Activated CD4-positive, alpha-beta T cell treated with anti-CD3 and anti-CD28 coated beads, Interleukin-2, amount 50 U/mL, for 1 hour (primary cell): ENCODE data around the gene CCDC186.

Source experiments
- DNase-seq: peaks from one replicate; pipeline ENCODE4 v3.0.0-alpha.2; 2020

The CCDC186 gene

DNA sequence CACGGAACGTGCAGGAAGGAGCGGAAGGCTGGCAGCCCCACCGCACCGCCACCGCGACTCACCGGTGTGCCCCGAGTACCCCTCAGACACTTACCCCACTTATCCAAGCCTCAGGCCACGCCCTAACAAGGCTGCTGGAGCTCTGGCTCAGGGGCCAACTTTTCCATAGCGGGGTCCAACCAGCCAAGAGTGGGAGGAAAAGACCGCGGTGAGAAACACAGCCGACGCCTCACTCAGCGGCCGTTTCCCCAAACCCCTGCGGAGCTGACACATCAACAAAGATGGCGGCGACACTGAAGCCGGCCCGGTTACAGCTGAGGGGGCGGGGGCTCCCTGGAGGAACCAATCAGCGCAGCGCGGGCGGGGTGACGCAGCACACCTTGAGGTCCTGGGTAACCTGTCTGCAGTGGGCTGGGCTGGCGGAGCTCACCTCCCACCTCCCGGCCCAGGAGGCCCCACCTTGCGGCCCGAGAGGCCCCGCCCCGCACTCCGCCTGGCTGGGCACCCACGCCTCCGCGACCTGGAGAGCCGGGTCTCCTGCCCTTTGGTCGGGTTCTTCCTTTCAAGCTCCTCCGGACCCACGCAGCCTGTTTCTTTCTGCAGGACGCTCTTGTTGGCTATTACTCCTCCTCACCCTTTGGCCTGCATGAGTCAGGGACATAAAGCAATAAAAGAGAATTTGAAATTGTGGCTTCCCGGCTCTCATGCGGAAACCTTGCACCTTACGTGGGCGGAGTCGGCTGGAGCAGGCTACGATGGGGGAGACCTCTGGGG lies at the start of gene CCDC186:
TSS of gene CCDC186 (minus strand) at position 283 of the 774 bp plus-strand sequence. CDS start 10,935 bp downstream, outside the sequence.
- peak; percentile 99 for DNase-seq

GRCh38 chr10:114223066-114223465 lies 49.1 kb upstream of the CCDC186 start:
- no peak for DNase-seq

- no peak for DNase-seq
Measured at GRCh38 chr10:114221235-114221634, 47.2 kb upstream of the CCDC186 start.

DNA sequence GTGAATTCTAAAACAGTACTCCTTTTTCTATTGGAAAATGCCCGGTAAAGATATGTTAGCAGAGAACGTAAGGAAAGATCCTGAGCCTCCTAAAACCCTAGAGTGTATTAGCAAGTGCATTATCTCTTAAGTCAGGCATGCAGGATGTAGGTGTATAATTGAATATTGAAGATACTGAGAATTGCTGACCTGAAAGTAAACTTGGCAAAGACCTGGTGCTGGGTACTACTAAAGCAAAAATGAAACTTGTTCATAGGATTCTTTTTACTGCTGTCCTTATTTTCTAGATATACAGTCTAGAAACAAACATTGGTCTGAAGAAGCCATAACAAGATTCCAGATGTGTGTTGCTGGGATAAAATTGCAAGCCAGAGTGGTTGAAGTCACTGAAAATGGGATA lies 46.3 kb upstream of the CCDC186 start:
- DNase-seq, result no peak

DNA sequence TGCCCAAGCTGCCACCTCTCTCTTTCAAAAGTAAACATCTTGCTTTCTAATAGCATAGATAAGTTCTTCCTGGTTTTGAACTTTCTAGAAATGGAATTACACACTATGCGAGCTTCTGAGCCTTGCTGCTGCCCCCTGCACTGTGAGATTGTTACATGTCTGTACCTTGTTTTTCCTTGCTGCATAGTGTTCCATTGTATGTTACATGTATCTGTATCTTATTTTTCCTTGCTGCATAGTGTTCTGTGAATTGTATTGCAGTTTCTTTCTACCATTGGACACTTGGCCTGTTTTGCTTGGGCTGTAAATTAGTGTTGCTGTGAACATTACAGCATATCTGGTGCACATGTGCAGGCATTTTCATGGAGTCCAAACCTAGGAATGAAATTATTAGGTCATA lies 41.0 kb upstream of the CCDC186 start:
- no peak for DNase-seq

GRCh38 chr10:114212153-114212552 lies 38.1 kb upstream of the CCDC186 start:
- DNase-seq, result no peak

- DNase-seq, result no peak
Measured at GRCh38 chr10:114208351-114208750, 34.3 kb upstream of the CCDC186 start.

GRCh38 chr10:114207349-114207748 lies 33.3 kb upstream of the CCDC186 start:
- DNase-seq, result no peak

GRCh38 chr10:114206902-114207301 lies 32.9 kb upstream of the CCDC186 start:
- DNase-seq, result no peak

GRCh38 chr10:114202812-114203211 lies 28.8 kb upstream of the CCDC186 start:
- no peak for DNase-seq

DNA sequence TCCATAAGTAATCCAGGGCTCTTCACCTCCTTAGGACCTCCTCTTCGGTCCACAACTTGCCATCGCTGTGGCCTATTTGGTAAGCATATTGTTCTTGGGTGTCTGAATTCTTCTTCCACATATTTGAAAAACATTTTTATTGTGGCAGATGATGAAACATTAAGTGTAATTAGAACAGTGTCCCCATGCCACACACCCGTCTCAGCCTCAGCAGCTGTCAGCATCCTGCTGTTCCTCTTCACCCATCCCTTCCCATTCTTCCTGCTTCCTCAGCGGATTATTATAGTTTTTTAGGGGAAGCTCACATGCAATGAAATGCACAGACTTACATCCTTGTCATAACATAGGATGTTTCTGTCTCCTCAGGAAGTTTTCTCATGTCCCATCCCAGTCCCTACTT lies 25.2 kb upstream of the CCDC186 start:
- DNase-seq, result no peak

DNA sequence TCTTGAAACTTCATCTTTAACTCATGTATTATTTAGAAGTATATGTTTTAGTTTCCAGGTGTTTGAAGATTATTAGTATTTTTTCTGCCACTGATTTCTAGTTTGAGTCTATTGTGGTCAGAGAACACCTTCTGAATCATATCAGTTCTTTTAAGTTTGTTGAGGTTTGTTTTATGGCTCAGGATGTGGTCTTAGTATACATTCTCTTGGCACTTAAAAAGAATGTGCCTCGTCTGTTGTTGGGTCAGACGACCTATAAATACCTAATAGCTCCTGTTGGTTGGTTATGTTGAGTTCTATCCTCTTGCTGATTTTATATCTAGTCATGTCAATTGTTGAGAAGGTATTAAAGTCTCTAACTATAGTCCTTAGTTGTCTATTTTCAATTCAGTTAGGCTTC lies 21.1 kb upstream of the CCDC186 start:
- no peak for DNase-seq

DNA sequence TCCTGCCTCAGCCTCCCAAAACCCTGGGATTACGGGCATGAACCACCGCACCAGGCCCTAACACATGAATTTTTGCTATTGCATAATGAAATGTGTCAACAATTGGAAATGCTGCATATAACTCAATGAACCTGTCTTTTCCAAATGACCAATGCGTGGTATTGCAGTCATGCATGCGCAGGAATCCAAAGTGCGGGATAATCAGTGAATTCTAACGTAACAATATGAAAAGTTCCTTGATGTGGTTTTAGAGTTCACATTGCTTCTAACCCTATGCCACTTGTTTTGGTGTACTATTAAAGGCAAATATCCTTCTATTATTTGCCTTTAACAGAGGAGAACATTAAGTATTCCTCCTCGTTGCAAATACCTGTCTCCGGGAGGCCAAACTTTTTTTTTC lies 15.7 kb upstream of the CCDC186 start:
- DNase-seq, result no peak

- no peak for DNase-seq
Measured at GRCh38 chr10:114188900-114189299, 14.9 kb upstream of the CCDC186 start.

GRCh38 chr10:114188001-114188400 lies 14.0 kb upstream of the CCDC186 start:
- DNase-seq, result no peak

GRCh38 chr10:114184276-114184675 lies 10.3 kb upstream of the CCDC186 start:
- no peak for DNase-seq

DNA sequence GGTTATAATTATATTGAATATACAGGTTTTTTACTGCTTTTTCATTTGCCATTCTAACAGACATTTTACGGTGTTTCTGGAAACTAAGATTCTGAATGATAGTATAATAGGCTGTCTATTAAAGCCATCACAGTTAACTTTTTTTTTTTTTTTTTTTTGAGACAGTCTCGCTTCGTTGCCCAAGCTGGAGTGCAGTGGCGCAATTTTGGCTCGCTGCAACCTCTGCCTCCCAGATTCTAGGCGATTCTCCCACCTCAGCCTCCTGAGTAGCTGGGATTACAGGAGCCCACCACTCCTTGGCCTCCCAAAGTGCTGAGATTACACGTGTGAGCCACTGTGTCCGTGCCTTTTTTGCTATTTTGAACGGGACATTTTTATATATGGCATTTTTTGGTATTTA lies 9.6 kb upstream of the CCDC186 start:
- no peak for DNase-seq

- DNase-seq, result no peak
Measured at GRCh38 chr10:114181971-114182370, 8.0 kb upstream of the CCDC186 start.

GRCh38 chr10:114180937-114181336 lies 6.9 kb upstream of the CCDC186 start:
- no peak for DNase-seq

GRCh38 chr10:114179747-114180146 lies 5.7 kb upstream of the CCDC186 start:
- no peak for DNase-seq

- no peak for DNase-seq
Measured at GRCh38 chr10:114179148-114179547, 5.1 kb upstream of the CCDC186 start, which contains the start of gene TDRD1. TSS of gene TDRD1 (plus strand) at chr10:114179353. CDS start at chr10:114187832, 8,479 bp downstream.

DNA sequence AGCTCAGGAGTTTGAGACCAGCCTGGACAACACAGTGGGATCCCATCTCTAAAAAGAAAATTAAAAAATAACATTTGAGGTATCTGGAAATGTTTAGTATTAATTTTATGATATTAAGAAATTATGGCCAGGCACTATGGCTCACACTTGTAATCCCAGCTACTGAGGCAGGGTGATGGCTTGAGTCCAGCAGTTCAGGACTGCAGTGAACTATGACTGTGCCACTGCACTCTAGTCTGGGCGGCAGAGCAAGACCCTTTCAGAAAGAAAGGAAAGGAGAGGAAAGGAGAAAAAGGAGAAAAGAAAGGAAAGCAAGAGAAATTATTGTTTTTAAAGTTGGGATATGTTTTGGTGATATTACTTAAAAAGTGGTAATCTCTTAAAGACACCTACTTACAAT lies 2.5 kb upstream of the CCDC186 start:
- DNase-seq, result no peak

GRCh38 chr10:114175667-114176066 lies 1.7 kb upstream of the CCDC186 start:
- DNase-seq, result no peak

DNA sequence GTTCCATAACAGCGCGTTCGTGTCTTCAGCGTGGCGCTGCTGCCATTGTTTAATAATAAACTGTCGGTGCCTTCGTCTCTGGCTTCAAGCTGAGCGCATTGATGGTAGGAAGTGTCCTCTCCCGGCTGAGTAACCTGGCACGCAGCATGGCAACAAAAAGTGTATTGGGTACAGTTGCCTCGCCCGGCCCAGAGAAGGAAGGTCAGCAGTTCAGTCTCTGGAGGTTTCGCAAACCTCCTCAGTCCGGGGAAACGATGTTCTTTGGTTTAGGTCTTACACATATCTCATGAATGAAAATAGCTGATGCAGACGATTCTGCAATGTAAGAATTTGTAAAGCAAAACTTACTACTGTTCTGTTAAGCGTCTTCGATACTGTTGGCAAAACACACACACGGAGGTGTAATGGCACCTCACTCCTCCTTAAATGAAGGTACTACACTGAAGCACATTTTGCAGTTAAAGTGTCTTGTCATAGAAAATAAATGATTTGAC lies 739 bp upstream of the CCDC186 start:
- no peak for DNase-seq

DNA sequence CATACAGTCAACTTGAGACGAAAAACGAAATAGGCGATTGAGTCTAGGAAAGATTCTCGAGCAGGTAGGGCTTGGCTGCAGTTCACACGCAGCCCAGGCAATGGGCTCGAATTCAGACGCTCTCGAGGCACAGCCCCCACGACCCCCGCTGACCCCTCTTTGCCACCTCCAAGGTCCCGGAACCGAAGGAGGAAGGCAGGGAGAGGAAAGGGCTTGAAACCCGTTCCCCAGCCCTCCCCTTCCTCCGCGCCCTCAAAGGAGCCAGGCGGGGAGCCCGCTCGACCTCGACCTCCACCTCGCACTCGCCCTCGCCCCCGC lies 441 bp downstream of the CCDC186 start:
- no peak for DNase-seq
